GM12873 (cell line): ENCODE data around the gene ISM1.

Source experiments
- CTCF ChIP-seq: IDR thresholded peaks from 2 replicates; pipeline ENCODE4 v1.5.1; 2012; ENCODE audit warnings: low read depth, mild to moderate bottlenecking, moderate library complexity, low read length, control low read depth; ENCODE audit not compliant: insufficient read depth; ENCODE audit errors: missing control alignments

ISM1 gene

DNA sequence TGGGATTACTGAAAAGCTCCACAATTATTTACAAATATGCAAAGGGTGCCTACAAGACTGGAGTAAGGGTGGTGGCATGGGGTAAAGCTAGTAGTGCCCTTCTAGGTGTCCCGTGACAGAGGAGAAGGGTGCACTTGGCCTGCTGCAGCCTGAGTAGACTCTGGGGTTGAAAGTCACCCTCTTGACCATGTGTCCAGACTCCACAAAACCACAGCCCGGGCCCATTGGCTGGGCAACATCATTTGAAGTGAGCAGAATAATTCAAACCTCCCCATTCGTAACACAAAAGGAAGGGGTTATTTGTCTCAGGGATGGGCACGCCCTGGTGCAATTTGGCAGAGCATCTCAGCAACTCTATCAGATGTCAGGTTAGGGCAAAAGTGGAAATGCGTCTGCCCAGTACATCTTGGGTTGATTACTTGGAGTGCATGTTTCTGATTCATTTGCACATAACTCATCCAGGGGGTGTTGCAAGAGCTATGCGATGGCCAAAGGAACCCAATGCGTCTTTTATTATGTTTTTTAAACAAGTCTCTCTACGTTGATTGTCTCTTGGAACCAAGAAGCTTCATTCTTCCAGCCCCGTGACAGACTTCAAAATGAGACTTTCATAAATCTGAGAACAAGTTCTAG lies 56.7 kb downstream of the ISM1 start:
- TF ChIP-seq CTCF = no peak

GRCh38 chr20:13278812-13279570 lies 57.9 kb downstream of the ISM1 start:
- no peak for TF ChIP-seq CTCF

GRCh38 chr20:13280609-13281324 lies 59.7 kb downstream of the ISM1 start:
- TF ChIP-seq CTCF = no peak

GRCh38 chr20:13283869-13284829 lies 63.1 kb downstream of the ISM1 start:
- TF ChIP-seq CTCF = no peak

DNA sequence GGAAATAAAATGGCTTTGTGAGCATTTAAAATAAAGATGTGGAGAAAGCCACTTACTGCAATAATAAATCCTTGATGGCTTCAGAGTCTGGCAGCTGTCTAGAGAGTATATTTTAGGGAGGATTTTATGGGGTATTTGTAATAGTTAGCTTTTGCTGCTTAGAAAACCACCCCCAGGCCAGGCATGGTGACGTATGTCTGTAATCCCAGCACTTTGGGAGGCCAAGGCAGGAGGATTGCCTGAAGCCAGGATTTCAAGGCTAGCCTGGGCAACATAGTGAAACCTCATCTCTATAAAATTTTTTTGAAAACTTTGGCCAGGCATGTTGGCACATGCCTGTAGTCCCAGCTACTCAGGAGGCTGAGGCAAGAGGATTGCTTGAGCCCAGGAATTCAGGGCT lies 63.8 kb downstream of the ISM1 start:
- TF ChIP-seq CTCF = no peak

GRCh38 chr20:13285408-13285807 lies 64.3 kb downstream of the ISM1 start:
- TF ChIP-seq CTCF = no peak
